T-helper 1 cell (primary cell): ENCODE measurements around the gene IQSEC3.
"Not testable (repeated sequence)": the region's sequence is repeated elsewhere in the genome, so short reads cannot be mapped to it uniquely, and the experiment has no call there.

Experiments
- DNase-seq, 5 donors: peaks; one replicate each; pipeline ENCODE4 v3.0.0-alpha.2; 2012 to 2020

Gene IQSEC3

GRCh38 chr12:181921-182320 is 115.4 kb downstream of the IQSEC3 start:
- DNase-seq = no peak

DNA sequence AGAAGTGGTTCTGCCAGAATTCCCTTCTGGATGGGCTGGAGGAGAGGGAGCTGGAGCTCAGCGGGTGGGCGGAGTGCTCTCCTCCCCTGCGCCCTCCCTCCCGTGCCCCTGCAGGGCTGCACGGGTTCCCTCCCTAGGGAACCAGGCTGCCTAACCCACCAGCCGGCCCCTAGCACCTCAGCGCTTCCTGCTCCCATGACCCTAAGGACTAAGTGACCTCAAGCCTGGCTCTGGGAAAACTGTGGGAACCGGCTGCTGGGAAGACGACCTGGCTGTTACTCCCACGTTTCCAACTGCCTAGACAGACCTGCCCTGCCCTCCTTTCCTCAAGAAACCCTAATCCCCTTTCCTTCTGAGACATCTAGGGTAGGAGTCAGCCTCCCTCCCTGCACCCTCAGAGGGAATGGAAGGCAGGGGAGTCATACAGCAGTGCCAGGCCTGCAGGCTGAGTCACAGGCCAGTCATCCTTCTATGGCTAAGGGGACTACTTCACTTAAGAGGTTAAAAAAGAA is 115.9 kb downstream of the IQSEC3 start:
- no peak for DNase-seq

DNA sequence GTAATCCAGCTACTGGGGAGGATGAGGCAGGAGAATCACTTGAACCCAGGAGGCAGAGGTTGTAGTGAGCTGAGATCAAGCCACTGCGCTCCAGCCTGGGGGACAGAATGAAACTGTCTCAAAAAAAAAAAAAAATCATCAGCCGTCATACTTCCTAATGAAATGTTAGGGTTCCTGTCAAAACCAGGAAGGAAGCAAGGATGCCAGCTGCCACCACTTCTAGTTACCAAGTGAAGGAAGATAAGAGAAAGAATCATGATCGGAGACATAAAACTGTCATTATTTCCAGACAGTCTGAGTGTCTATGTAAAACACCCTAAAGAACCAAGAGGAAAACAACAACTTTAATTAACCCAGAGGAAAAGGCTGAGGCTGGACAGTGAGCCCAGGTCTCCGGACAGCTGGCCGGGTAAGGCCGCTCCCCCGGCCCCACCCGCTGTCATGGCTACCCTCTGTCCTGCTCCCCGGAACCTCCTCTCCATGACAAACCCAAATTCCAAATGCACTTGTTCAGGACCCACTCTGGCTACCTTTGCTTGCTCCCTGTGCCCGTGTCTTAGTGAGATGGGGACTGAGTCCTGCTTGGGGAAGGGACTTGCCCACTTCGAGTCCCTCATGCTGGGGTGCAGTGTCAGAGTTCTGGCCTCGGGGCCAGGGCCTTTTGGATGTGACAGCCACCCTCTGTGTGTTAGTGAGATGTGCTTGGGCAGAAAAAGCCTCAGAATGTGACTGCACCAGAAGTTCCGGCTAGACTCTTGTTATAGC is 118.4 kb downstream of the IQSEC3 start:
- no peak for DNase-seq

GRCh38 chr12:185576-185955 is 119.0 kb downstream of the IQSEC3 start:
- DNase-seq = no peak

GRCh38 chr12:186006-186625 is 119.5 kb downstream of the IQSEC3 start:
- DNase-seq = no peak

- not testable (repeated sequence) for DNase-seq
These were observed 121.7 kb downstream of the IQSEC3 start for GRCh38 chr12:187986-188909.

- DNase-seq = peak in 1 of 5 donors; percentile 41
These were observed 122.5 kb downstream of the IQSEC3 start for GRCh38 chr12:188910-189621.

DNA sequence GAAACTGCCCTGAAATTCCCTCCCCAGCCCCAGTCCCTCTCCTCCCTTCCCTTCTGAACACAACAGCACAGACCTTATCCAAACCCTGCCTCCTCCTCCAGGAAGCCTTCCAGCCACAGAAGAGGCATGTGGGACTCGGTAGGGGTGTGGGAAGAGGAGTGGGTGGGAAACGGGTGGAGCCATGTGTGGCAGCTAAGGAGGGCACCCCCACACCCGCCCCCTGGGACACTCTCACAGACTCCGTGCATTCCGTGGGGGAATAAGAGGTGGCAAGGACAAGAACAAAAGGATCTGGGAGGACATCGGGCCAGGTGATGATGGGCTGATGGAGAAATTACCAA is 123.0 kb downstream of the IQSEC3 start:
- no peak for DNase-seq

DNA sequence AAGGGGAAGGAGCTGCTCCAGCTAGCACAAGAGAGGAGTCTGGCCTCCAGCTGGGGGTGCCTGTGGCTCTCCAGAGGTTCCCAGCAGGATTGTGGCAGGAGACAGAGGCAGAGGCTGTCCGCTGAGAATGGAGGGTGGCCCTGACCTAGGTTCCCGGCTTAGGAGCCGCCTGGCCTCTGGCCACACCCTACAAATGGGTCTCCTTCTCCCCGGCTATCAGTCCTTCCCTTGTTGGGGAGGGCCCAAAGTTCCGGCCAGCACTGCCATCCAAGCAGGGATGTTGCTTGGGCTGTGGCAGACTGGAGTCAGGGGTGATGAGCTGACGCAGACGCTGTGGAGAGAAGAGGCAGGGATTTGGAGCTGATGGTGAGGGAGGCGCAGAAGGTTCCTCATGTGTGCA is 124.3 kb downstream of the IQSEC3 start:
- no peak for DNase-seq

DNA sequence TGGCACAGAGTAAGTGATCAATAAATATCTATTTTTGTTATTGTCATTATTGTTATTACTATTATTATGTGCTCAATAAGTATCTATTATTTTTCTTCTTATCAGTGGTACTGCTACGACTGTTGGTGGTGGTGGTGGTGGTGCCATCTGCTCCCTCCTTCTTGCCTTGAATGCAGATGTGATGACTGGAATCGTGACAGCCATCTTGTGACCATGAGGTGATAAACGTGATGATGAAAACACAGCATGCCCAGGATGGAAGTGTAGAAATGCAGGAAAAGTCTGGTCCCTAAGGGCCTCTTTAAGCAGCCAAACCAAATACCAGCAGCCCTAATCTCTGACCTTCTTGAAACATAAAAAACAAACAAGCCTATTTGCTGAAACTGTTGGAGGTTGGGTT is 125.0 kb downstream of the IQSEC3 start:
- DNase-seq = no peak

GRCh38 chr12:193261-193660 is 126.7 kb downstream of the IQSEC3 start:
- no peak for DNase-seq

DNA sequence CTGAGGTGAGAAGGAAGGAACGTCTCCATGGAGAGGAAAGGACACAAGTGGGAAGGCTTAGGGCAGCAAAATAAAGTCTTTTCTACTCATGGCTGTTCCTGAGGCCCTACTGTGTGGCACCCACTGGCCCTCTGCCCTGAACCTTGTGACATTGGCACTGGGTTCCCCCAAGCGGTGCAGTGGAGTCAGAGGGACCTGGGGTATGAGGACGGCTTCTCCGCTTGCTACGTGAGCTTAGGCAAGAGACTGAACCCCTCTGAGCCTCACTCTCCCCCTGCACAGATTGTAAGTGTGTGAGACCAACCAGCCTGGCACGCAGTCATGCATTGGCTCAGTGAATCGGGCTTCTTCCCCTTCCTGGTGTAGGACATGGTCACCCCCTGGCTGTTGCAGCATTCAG is 127.7 kb downstream of the IQSEC3 start:
- no peak for DNase-seq

DNA sequence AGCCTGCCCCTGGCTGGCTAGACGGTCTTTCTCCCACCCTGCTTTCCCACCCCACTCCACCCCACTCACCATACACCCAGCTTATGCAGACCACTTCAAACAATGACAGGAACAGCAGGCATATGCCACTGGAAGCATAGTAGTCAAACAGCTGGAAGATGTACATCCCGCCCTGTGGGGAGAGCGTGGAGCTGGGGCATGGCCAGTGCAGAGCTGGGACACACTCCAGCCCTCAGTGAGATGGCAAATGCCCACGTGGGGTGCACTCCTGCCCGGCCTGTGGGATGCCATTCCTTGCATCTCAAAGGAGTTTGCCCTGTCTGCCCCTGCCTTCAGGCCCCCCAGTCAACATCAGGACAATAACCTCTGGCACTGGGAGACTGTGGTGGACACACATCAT is 128.6 kb downstream of the IQSEC3 start:
- no peak for DNase-seq

- DNase-seq = no peak
These were observed 129.4 kb downstream of the IQSEC3 start for GRCh38 chr12:195951-196350.

DNA sequence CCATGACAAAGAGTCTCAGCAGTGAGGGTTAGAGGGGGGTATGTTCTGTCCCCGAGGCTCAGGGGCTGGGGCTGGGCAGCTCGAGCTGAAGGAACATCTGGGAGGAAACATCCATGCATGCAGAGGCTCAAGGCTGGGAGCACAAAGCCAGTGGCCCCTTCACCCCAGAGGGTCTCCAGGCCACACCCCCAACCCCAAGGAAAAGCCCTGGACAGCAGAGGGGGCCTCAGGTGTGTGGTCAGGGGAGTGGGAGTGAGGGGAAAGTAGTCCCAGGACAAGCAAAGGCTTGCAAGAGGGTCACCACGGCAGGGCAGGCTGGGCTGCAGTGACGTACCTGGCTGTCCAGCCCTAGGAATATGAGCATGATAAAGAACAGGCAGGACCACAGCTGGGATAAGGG is 129.9 kb downstream of the IQSEC3 start:
- DNase-seq = no peak

DNA sequence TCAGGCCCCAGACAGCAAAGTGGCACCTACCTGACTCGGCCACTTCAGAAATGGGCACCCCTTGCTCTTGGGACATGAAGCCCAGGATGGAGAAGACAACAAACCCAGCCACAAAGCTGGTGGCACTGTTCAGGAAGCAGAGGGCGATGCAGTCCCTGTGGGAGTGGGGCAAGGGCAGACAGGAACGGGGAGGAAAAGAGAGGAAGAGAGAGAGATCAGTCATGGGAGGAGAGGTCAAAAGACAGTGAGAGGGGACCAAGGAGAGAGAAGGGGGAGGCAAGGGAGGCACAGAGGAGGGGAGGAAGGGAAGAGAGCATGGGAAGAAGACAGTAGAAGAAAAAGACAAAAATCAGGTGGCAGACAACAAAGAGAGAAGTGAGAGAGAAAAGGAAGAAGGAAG is 130.8 kb downstream of the IQSEC3 start:
- no peak for DNase-seq

- no peak for DNase-seq
These were observed 131.5 kb downstream of the IQSEC3 start for GRCh38 chr12:197911-198695.

GRCh38 chr12:198705-199104 is 132.1 kb downstream of the IQSEC3 start:
- DNase-seq = no peak

- no peak for DNase-seq
These were observed 134.8 kb downstream of the IQSEC3 start for GRCh38 chr12:201361-201760.

DNA sequence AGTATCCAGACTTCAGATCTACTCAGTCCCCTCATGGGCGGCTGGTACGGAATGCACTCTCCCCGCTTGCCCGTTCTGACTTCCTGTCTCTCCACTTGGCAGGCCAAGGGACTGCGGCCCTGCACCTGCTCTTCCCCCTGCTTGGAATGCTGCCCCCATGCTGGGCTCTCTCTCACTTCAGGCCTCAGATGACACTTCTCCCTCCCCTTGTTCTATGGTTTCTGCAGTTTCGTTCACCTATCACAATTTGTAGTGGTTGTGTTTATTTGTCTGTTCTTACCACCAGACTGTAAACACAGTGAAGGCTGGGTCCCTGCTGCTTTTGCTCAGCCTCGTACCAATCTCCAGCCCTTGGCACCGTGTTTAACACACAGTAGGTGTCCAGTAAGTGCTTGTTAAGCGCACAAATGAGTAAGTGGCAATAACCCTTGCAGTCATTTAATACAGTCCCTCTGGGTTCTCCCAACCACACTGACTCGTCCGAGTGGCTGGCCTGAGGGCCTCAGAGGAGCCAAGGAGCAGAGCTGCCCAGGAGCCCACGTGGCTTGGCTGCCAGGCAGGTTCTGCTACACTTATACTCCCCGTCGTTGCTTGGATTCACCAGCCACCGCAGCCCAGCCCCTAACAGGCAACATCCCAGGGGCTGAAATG is 135.6 kb downstream of the IQSEC3 start:
- DNase-seq = no peak

- DNase-seq = no peak
These were observed 136.5 kb downstream of the IQSEC3 start for GRCh38 chr12:203074-203461.
